Measurements from ENCODE around the gene ADGRB2.

ADGRB2 gene

DNA sequence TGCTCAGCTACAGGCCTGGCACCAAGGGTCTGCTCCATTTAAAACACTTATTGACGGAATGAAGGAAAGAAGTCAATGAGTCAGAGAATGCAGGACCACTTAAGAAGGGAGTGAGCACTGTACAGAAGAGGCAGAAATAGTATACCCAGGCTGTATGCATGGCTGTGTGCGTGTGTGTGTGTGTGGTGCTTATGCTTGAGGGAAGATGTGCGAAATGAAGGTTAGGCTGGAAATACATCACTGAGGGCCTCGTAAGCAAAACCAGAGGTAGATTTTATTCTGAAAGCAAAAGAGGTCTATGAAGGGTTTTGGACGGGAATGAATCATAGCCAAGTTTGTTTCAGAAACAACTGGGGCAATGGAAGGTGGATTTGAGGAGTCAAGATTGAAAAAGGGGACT, 9.7 kb upstream of the ADGRB2 start (continued):
- TF ChIP-seq, protein P1, sequence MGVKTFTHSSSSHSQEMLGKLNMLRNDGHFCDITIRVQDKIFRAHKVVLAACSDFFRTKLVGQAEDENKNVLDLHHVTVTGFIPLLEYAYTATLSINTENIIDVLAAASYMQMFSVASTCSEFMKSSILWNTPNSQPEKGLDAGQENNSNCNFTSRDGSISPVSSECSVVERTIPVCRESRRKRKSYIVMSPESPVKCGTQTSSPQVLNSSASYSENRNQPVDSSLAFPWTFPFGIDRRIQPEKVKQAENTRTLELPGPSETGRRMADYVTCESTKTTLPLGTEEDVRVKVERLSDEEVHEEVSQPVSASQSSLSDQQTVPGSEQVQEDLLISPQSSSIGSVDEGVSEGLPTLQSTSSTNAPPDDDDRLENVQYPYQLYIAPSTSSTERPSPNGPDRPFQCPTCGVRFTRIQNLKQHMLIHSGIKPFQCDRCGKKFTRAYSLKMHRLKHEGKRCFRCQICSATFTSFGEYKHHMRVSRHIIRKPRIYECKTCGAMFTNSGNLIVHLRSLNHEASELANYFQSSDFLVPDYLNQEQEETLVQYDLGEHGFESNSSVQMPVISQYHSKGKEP (tag by site-specific recombination; IDR thresholded peaks at IDR 0.05): no peak
- no peak for TF ChIP-seq ZNF23 (tag by site-specific recombination; IDR thresholded peaks at IDR 0.05; ENCODE audit: borderline replicate concordance)
- no peak for TF ChIP-seq ZFP41 (tag by site-specific recombination; IDR thresholded peaks at IDR 0.05; ENCODE audit: borderline replicate concordance)

GRCh38 chr1:31772669-31773248, 8.6 kb upstream of the ADGRB2 start:
- ChIA-PET POLR2A (no interaction called here), CTCF (no interaction called here)
- H3K4me3 ChIP-seq (ENCODE audit: low read depth, low read length): no peak overlapping the region

DNA sequence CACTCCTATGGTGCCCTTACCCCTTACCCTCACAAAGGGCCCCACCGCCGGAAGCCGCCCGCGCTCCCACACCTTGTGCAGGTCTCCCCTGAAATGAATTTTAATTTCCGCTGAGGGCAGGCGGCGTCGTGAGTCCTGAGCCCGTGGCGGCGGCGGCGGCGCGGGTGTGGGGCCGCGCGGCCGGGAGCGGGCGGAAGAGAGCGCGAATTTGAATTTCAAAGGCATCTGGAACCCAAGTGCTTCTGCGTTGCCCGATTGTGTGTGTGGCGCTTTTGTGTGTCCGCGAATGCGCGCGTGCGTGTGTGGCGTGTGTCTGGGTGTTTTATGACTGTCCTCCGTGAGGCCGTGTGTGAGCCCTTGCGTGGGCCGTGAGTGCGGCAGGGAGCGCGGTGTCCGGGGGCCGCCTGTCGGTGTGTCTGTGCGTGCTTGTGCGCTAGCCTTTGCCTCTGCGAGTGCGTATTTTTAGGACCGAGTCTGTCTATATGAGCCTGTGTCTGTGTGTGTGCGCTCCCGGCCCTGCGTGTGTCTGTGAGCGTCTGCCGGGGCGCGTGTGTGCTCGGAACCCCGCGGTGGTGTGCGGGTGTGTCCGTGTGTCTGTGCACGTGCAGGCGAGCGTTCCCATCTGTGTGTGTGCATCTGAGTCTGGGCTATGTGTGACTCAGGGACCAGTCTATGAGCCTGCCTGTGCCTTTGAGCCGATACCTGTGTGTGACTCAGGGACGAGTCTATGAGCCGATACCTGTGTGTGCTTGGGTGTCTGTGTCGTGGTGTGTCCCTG, 7.9 kb upstream of the ADGRB2 start:
- Histone ChIP-seq H3K4me3 (ENCODE audit: low read depth, low read length) (no peak overlapping the region), H3K27ac (ENCODE audit: extremely low read depth, low read depth, low read length) (no peak overlapping the region), H3K4me1 (ENCODE audit: control insufficient read depth, insufficient read depth, low read length) (no peaks in the 10 kb centered on the region), H3K9me3 (ENCODE audit: control insufficient read depth, insufficient read depth, low read depth, low read length) (no peaks in the 10 kb centered on the region), H3K36me3 (ENCODE audit: control insufficient read depth in 2 of 2, insufficient read depth in 1 of 2, low read length in 2 of 2) (no peaks in the 10 kb centered on the region)
- CTCF ChIA-PET: no interaction called here
- TF ChIP-seq, protein P2, sequence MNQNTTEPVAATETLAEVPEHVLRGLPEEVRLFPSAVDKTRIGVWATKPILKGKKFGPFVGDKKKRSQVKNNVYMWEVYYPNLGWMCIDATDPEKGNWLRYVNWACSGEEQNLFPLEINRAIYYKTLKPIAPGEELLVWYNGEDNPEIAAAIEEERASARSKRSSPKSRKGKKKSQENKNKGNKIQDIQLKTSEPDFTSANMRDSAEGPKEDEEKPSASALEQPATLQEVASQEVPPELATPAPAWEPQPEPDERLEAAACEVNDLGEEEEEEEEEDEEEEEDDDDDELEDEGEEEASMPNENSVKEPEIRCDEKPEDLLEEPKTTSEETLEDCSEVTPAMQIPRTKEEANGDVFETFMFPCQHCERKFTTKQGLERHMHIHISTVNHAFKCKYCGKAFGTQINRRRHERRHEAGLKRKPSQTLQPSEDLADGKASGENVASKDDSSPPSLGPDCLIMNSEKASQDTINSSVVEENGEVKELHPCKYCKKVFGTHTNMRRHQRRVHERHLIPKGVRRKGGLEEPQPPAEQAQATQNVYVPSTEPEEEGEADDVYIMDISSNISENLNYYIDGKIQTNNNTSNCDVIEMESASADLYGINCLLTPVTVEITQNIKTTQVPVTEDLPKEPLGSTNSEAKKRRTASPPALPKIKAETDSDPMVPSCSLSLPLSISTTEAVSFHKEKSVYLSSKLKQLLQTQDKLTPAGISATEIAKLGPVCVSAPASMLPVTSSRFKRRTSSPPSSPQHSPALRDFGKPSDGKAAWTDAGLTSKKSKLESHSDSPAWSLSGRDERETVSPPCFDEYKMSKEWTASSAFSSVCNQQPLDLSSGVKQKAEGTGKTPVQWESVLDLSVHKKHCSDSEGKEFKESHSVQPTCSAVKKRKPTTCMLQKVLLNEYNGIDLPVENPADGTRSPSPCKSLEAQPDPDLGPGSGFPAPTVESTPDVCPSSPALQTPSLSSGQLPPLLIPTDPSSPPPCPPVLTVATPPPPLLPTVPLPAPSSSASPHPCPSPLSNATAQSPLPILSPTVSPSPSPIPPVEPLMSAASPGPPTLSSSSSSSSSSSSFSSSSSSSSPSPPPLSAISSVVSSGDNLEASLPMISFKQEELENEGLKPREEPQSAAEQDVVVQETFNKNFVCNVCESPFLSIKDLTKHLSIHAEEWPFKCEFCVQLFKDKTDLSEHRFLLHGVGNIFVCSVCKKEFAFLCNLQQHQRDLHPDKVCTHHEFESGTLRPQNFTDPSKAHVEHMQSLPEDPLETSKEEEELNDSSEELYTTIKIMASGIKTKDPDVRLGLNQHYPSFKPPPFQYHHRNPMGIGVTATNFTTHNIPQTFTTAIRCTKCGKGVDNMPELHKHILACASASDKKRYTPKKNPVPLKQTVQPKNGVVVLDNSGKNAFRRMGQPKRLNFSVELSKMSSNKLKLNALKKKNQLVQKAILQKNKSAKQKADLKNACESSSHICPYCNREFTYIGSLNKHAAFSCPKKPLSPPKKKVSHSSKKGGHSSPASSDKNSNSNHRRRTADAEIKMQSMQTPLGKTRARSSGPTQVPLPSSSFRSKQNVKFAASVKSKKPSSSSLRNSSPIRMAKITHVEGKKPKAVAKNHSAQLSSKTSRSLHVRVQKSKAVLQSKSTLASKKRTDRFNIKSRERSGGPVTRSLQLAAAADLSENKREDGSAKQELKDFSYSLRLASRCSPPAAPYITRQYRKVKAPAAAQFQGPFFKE (tag by site-specific recombination; IDR thresholded peaks at IDR 0.05; ENCODE audit: borderline replicate concordance): no peak
- no peak for TF ChIP-seq SCRT1 (tag by site-specific recombination; IDR thresholded peaks at IDR 0.05; ENCODE audit: borderline replicate concordance)
- POLR2A ChIA-PET: no interaction called here

More at GRCh38 chr1:31772669-31773248, 8.6 kb upstream of the ADGRB2 start:
- H3K4me1 ChIP-seq (ENCODE audit: control insufficient read depth, insufficient read depth, low read length): no peaks in the 10 kb centered on the region
- no peak overlapping the region for H3K27ac ChIP-seq (ENCODE audit: extremely low read depth, low read depth, low read length)
- no peaks in the 10 kb centered on the region for H3K36me3 ChIP-seq (ENCODE audit: control insufficient read depth in 2 of 2, insufficient read depth in 1 of 2, low read length in 2 of 2)
- TF ChIP-seq ZNF544 (tag by site-specific recombination; IDR thresholded peaks at IDR 0.05): no peak
- TF ChIP-seq, protein P3, sequence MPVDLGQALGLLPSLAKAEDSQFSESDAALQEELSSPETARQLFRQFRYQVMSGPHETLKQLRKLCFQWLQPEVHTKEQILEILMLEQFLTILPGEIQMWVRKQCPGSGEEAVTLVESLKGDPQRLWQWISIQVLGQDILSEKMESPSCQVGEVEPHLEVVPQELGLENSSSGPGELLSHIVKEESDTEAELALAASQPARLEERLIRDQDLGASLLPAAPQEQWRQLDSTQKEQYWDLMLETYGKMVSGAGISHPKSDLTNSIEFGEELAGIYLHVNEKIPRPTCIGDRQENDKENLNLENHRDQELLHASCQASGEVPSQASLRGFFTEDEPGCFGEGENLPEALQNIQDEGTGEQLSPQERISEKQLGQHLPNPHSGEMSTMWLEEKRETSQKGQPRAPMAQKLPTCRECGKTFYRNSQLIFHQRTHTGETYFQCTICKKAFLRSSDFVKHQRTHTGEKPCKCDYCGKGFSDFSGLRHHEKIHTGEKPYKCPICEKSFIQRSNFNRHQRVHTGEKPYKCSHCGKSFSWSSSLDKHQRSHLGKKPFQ (tag by site-specific recombination; IDR thresholded peaks at IDR 0.05): no peak
- no peak for TF ChIP-seq ZNF513 (tag by site-specific recombination; IDR thresholded peaks at IDR 0.05)
- no peak for TF ChIP-seq SP3 (tag by site-specific recombination; IDR thresholded peaks at IDR 0.05)
- TF ChIP-seq PBX3 (CRISPR knock-in tag; IDR thresholded peaks at IDR 0.05): no peak
- TF ChIP-seq ZNF10 (tag by site-specific recombination; IDR thresholded peaks at IDR 0.05): no peak
- no peaks in the 10 kb centered on the region for H3K9me3 ChIP-seq (ENCODE audit: control insufficient read depth, insufficient read depth, low read depth, low read length)
